ENCODE data around the gene UCK2. TPM values are rescaled to one million over a fixed set of nuclear protein-coding genes. Genes with fewer than 3 reads are reported as not detected.

Gene UCK2
- total and polyA plus RNA-seq, 2 of the 8 experiments (the other 6 are each of a cell fraction or from before 2014, with no cell fraction given), result 103 to 109 TPM

DNA sequence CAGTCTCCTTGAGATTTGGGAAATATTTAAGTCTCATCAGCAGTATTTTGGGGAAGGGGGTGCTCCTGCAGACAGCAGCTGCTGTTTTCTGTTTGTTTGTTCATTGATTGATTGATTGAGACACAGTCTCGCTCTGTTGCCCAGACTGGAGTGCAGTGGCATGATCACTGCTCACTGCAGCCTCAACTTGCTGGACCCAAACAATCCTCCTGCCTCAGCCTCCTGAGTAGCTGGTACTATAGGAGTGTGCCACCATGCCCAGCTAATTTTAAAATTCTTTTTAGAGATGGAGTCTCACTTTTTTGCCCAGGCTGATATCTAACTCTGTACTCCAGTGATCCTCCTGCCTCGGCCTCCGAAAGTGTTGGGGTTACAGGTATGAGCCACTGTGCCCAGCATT, 18.2 kb downstream of the UCK2 start (continued):
- TF ChIP-seq JUND (IDR thresholded peaks at IDR 0.05; ENCODE audit: low read length) (no peak), TBP (IDR thresholded peaks at IDR 0.05; ENCODE audit: low read depth, low read length) (no peak), HDAC2 (IDR thresholded peaks at IDR 0.05; ENCODE audit: borderline replicate concordance in 1 of 2, low read depth in 2 of 2, low read length in 2 of 2) (no peak), TCF12 (IDR thresholded peaks at IDR 0.05; ENCODE audit: low read depth, low read length) (no peak)

Measured in H1 (cell line).